DND-41 (cell line): ENCODE results near the gene EML5.

Source experiments
- ATAC-seq: fragments of 200-7000 bp; cut with Tn5 transposase; 3 replicates; pipeline ENCODE4 v1.9.1; 2021; ENCODE audit warnings: low read depth; ENCODE audit not compliant: insufficient read depth
- DNase-seq: peaks from one replicate; pipeline ENCODE4 v3.0.0-alpha.2; 2020
- H2AFZ ChIP-seq: 2 replicates; pipeline ENCODE4 v1.6.0; 2012; ENCODE audit warnings: low read depth, low read length
- H3K27ac ChIP-seq: 2 replicates; pipeline ENCODE4 v1.5.1; 2012; ENCODE audit warnings: low read length, inconsistent platforms
- H3K27me3 ChIP-seq: fragments of 200-600 bp; sonication (generic); 2 replicates; pipeline ENCODE4 v1.6.0; 2012; ENCODE audit warnings: low read length, mild to moderate bottlenecking, inconsistent platforms; ENCODE audit not compliant: insufficient read depth, poor library complexity
- H3K36me3 ChIP-seq: 2 replicates; pipeline ENCODE4 v1.5.1; 2012; ENCODE audit warnings: low read length, inconsistent platforms; ENCODE audit not compliant: insufficient read depth
- H3K4me1 ChIP-seq: 2 replicates; pipeline ENCODE4 v1.5.1; 2012; ENCODE audit warnings: mild to moderate bottlenecking, low read length; ENCODE audit not compliant: insufficient read depth
- H3K4me2 ChIP-seq: 2 replicates; pipeline ENCODE4 v1.6.0; 2012; ENCODE audit warnings: mild to moderate bottlenecking, moderate library complexity, low read length, inconsistent platforms; ENCODE audit not compliant: insufficient read depth
- H3K4me3 ChIP-seq, 2 experiments: fragments of 200-600 bp in 1 of 2; shearing (Covaris generic) in 1 of 2; 2 replicates each; pipeline ENCODE4 v1.5.1; 2012 to 2016; ENCODE audit warnings: inconsistent platforms in 2 of 2, low read length in 2 of 2, mild to moderate bottlenecking in 2 of 2, low read depth in 1 of 2, moderate library complexity in 1 of 2
- H3K79me2 ChIP-seq: 2 replicates; pipeline ENCODE4 v1.6.0; 2012; ENCODE audit warnings: low read length, inconsistent platforms; ENCODE audit not compliant: insufficient read depth
- H3K9ac ChIP-seq: 2 replicates; pipeline ENCODE4 v1.6.0; 2012; ENCODE audit warnings: low read depth, mild to moderate bottlenecking, inconsistent platforms, low read length, moderate library complexity
- H3K9me3 ChIP-seq: 2 replicates; pipeline ENCODE4 v1.5.1; 2012; ENCODE audit warnings: low read length, moderate library complexity, mild to moderate bottlenecking, inconsistent platforms; ENCODE audit not compliant: insufficient read depth, severe bottlenecking
- H4K20me1 ChIP-seq: 2 replicates; pipeline ENCODE4 v1.6.0; 2012; ENCODE audit warnings: low read length; ENCODE audit not compliant: insufficient read depth
- EZH2 ChIP-seq: IDR thresholded peaks from 3 replicates; pipeline ENCODE4 v1.6.1; 2012; ENCODE audit warnings: borderline replicate concordance, low read depth, mild to moderate bottlenecking, moderate library complexity, low read length, inconsistent platforms; ENCODE audit not compliant: severe bottlenecking
- TF ChIP-seq, protein P1 (sequence below): IDR thresholded peaks from 2 replicates; pipeline ENCODE4 v1.5.1; 2012; ENCODE audit warnings: borderline replicate concordance, low read length, moderate library complexity, mild to moderate bottlenecking; ENCODE audit not compliant: poor library complexity, severe bottlenecking; ENCODE audit errors: extremely low read depth

The EML5 gene

DNA sequence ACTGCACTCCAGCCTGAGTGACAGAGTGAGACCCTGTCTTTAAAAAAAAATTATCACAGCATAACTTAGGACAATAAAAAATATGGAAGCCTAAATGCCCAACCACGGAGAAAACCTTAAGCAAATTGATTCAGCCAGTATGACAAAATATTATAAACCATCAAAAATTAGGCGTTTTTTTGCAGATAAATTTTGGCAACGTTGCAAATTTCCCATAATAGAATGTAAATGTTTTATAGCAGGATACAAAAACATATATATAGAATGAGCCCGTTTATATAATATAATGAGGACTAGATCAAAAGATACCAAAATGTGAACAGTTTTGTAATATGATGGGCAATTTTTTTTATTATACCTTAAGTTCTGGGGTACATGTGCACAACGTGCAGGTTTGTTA is 6.8 kb upstream of the EML5 start:
- TF ChIP-seq EZH2, result no peak
- TF ChIP-seq, protein P1, sequence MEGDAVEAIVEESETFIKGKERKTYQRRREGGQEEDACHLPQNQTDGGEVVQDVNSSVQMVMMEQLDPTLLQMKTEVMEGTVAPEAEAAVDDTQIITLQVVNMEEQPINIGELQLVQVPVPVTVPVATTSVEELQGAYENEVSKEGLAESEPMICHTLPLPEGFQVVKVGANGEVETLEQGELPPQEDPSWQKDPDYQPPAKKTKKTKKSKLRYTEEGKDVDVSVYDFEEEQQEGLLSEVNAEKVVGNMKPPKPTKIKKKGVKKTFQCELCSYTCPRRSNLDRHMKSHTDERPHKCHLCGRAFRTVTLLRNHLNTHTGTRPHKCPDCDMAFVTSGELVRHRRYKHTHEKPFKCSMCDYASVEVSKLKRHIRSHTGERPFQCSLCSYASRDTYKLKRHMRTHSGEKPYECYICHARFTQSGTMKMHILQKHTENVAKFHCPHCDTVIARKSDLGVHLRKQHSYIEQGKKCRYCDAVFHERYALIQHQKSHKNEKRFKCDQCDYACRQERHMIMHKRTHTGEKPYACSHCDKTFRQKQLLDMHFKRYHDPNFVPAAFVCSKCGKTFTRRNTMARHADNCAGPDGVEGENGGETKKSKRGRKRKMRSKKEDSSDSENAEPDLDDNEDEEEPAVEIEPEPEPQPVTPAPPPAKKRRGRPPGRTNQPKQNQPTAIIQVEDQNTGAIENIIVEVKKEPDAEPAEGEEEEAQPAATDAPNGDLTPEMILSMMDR, result no peak
- H3K27me3 ChIP-seq, result no peaks in the 10 kb centered on the region
- H3K4me1 ChIP-seq, result peaks cover 16% of the 10 kb centered on the region
- H3K27ac ChIP-seq, result no peak overlapping the region
- H3K9me3 ChIP-seq, result no peaks in the 10 kb centered on the region
- no peak for DNase-seq
- no peak overlapping the region for H3K4me3 ChIP-seq
- no peak overlapping the region for H3K4me2 ChIP-seq
- no peak overlapping the region for H3K9ac ChIP-seq
- no peaks in the 10 kb centered on the region for H4K20me1 ChIP-seq
- no peak for ATAC-seq
- H3K36me3 ChIP-seq, result no peaks in the 10 kb centered on the region
- H3K79me2 ChIP-seq, result no peaks in the 10 kb centered on the region
- H2AFZ ChIP-seq, result no peak overlapping the region

DNA sequence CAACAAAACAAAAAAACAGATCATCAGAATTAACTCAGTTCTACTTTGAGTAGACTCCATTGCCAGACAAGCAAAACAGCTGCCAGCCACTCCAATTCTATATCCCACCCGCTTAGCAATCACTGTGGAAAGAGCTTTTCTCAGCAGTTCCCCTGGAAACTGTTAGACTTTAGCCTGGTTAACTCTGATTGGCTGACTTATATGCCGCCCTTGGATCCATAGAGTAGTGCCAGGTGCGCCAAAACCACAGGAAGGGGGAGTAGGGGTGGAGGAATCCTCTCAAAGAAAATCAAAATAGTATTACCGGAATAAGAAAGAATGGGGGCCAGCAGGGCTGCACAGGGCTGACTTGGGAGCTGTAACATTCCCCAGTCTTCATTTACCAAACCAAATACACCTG is 5.4 kb upstream of the EML5 start:
- H2AFZ ChIP-seq, result no peak overlapping the region
- no peaks in the 10 kb centered on the region for H4K20me1 ChIP-seq
- H3K4me3 ChIP-seq, result no peak overlapping the region
- H3K9me3 ChIP-seq, result no peaks in the 10 kb centered on the region
- H3K9ac ChIP-seq, result no peak overlapping the region
- peaks cover 22% of the 10 kb centered on the region for H3K4me1 ChIP-seq
- no peaks in the 10 kb centered on the region for H3K27me3 ChIP-seq
- DNase-seq (peak; percentile 65), ATAC-seq (peak; percentile 94)
- no peaks in the 10 kb centered on the region for H3K36me3 ChIP-seq
- no peaks in the 10 kb centered on the region for H3K79me2 ChIP-seq
- H3K4me2 ChIP-seq, result peak overlapping the region; percentile 20; the same call in 1 of the 2 replicates
- no peak for TF ChIP-seq EZH2
- TF ChIP-seq, protein P1, result no peak
- no peak overlapping the region for H3K27ac ChIP-seq

DNA sequence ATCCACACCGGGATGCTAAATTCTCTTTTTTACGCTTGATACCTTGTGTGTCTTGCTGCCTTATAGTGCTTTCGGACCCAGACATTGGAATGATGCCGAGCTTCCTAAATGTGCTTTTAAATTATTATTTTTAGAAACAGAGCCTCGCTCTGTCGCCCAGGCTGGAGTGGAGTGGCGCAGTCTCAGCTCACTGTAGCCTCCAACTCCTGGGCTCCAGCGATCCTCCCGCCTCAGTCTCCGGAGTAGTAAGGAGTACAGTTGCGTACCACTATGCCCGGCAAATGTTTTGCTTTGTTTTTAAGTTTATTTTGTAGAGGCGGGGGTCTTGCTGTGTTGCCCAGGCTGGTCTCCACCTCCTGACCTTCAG is 489 bp upstream of the EML5 start:
- peak overlapping the region; percentile 67 to 97; a peak in 3 of 4 replicates for H3K4me3 ChIP-seq
- peak overlapping the region; percentile 81 for H3K9ac ChIP-seq
- no peaks in the 10 kb centered on the region for H3K9me3 ChIP-seq
- H3K36me3 ChIP-seq, result no peaks in the 10 kb centered on the region
- peak overlapping the region; percentile 74 for H3K27ac ChIP-seq
- H2AFZ ChIP-seq, result peak overlapping the region; percentile 91
- no peak for DNase-seq
- no peaks in the 10 kb centered on the region for H4K20me1 ChIP-seq
- TF ChIP-seq EZH2, result no peak
- TF ChIP-seq, protein P1, result no peak
- peaks cover 44% of the 10 kb centered on the region for H3K4me1 ChIP-seq
- H3K4me2 ChIP-seq, result peak overlapping the region; percentile 100
- peaks cover 16% of the 10 kb centered on the region; the same call in 1 of the 2 replicates for H3K79me2 ChIP-seq
- no peaks in the 10 kb centered on the region for H3K27me3 ChIP-seq
- ATAC-seq, result peak; percentile 12; the same call in 2 of the 3 replicates
